Measurements from ENCODE around the gene KCNK3. TPM values are rescaled to one million over a fixed set of nuclear protein-coding genes. Genes with fewer than 3 reads are reported as not detected.
A peak's percentile ranks its signal among the peaks of the same experiment; 100 is the strongest.

KCNK3 gene
- total RNA-seq, 1 donor from 2014 or later, result 21.7 TPM

DNA sequence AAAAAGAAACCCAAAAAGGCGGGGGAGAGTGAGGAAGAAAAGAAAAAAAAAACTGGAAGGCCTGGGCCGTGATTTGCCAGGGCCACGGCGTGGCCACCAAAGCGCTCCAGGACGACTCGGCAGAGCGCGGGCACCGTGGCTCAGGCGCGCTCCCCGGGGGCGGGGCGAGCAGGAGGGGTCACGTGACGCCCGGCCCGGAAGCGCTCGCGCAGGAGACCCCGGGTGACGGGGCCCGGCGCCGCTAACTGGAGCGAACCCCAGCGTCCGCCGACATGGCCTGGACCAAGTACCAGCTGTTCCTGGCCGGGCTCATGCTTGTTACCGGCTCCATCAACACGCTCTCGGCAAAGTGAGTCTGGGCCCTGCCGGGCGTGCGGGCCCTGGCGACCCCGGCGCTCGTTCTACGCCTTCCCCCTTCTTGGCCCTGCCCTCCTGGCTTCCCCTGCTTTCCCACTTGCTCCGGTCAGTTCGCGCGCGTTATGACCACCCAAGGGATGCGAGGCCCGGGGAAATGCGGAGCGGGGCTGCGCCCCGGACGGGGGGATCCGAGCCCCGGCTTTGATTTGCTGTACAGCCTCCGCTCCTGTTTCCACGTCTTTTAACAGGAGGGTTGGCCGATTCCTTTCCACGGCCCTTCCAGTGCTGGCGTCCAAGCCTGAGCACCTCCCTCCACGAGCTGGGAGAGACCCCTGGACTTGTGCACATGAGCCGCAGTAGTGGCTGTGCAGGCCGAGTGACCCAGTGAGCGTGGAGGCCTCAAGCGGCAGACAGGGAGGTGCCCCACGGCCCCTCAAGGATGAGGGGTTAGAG is 71.8 kb downstream of the KCNK3 start, which contains the start of gene SLC35F6:
SLC35F6 (plus strand) TSS at position 207 of the 810 bp plus-strand sequence; CDS start at position 273, 66 bp downstream.
- H3K4me3 Mint-ChIP-seq (ENCODE audit: unreplicated experiment), result peak within 1 kb of the TSS; percentile 94
- TF ChIP-seq, protein P1, sequence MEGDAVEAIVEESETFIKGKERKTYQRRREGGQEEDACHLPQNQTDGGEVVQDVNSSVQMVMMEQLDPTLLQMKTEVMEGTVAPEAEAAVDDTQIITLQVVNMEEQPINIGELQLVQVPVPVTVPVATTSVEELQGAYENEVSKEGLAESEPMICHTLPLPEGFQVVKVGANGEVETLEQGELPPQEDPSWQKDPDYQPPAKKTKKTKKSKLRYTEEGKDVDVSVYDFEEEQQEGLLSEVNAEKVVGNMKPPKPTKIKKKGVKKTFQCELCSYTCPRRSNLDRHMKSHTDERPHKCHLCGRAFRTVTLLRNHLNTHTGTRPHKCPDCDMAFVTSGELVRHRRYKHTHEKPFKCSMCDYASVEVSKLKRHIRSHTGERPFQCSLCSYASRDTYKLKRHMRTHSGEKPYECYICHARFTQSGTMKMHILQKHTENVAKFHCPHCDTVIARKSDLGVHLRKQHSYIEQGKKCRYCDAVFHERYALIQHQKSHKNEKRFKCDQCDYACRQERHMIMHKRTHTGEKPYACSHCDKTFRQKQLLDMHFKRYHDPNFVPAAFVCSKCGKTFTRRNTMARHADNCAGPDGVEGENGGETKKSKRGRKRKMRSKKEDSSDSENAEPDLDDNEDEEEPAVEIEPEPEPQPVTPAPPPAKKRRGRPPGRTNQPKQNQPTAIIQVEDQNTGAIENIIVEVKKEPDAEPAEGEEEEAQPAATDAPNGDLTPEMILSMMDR (IDR thresholded peaks at IDR 0.05; ENCODE audit: partially characterized antibody, unreplicated experiment), result no peak

DNA sequence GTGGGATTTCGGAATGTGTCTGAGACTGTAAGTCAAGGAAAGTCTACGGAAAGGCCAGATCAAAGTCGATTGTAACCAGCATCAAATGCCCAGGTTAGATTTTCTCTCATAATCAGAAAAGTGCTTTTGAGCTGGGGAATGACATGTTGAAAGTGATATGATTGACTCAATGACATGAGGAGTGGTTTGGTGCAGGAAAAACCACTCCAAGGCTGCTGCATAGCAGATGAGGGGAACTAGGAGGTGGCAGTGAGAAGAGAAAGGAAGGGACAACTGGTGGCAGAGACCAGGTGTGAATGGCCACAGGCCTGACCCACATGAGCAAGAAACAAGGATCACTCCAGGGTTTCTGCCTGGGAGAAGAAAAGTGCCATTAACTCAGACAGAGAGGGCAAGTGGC is 72.4 kb downstream of the KCNK3 start:
- Mint-ChIP-seq H3K36me3 (ENCODE audit: unreplicated experiment) (no peaks in the 10 kb centered on the region), H3K27ac (ENCODE audit: unreplicated experiment) (peak overlapping the region; percentile 56), H3K4me3 (ENCODE audit: unreplicated experiment) (peak overlapping the region; percentile 94), H3K9me3 (ENCODE audit: unreplicated experiment) (no peaks in the 10 kb centered on the region), H3K27me3 (ENCODE audit: unreplicated experiment) (peaks cover 6% of the 10 kb centered on the region), H3K4me1 (ENCODE audit: low read depth, unreplicated experiment) (peaks cover 10% of the 10 kb centered on the region)
- no peak for DNase-seq
- TF ChIP-seq, protein P1 (IDR thresholded peaks at IDR 0.05; ENCODE audit: partially characterized antibody, unreplicated experiment), result no peak

More for the DNA sequence above, 71.8 kb downstream of the KCNK3 start, which contains the start of gene SLC35F6:
- H3K4me1 Mint-ChIP-seq (ENCODE audit: low read depth, unreplicated experiment), result peaks cover 10% of the 10 kb centered on the region
- H3K27ac Mint-ChIP-seq (ENCODE audit: unreplicated experiment), result peak within 1 kb of the TSS; percentile 57
- H3K9me3 Mint-ChIP-seq (ENCODE audit: unreplicated experiment), result no peaks in the 10 kb centered on the region
- peak; percentile 82 for DNase-seq
- H3K36me3 Mint-ChIP-seq (ENCODE audit: unreplicated experiment), result no peaks in the 10 kb centered on the region
- H3K27me3 Mint-ChIP-seq (ENCODE audit: unreplicated experiment), result peaks cover 4% of the 10 kb centered on the region

DNA sequence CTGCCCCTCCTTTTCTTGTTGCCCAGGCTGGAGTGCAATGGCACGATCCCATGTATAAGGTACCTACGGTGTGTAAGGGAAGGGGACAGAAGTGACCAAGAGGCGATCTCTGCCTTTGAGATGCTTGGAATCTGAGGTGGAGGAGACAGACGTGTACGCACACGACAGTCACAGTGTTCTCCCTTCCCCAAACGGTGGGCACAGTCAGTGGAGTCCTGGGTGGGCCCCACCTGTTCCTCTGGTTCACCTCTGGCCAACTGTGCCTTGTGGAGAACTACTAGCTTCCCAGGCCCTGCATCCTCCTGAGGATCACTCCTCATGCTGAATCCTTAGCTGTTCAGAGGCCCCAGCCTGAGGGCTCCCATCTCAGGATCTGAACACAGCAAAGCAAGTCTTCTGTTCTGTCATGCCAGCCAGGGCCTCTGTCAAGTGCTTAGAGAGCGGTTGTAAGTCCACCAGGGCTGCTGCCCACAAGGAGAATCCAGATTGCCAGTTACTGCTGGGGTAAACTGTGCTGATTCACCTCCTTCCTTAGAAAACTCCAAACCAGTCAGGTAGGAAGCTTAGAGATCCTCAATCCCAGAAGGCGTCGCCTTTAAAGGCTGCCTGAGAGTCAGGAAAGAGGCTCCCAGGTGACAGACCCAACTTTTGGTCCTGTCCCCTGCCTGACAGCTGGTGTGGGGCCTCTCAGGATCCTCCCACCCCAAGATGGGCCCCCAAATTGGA is 73.1 kb downstream of the KCNK3 start:
- Mint-ChIP-seq H3K4me3 (ENCODE audit: unreplicated experiment) (peak overlapping the region; percentile 94), H3K4me1 (ENCODE audit: low read depth, unreplicated experiment) (peaks cover 10% of the 10 kb centered on the region), H3K9me3 (ENCODE audit: unreplicated experiment) (no peaks in the 10 kb centered on the region), H3K27ac (ENCODE audit: unreplicated experiment) (no peak overlapping the region), H3K36me3 (ENCODE audit: unreplicated experiment) (no peaks in the 10 kb centered on the region), H3K27me3 (ENCODE audit: unreplicated experiment) (peaks cover 6% of the 10 kb centered on the region)
- TF ChIP-seq, protein P1 (IDR thresholded peaks at IDR 0.05; ENCODE audit: partially characterized antibody, unreplicated experiment), result no peak
- no peak for DNase-seq

DNA sequence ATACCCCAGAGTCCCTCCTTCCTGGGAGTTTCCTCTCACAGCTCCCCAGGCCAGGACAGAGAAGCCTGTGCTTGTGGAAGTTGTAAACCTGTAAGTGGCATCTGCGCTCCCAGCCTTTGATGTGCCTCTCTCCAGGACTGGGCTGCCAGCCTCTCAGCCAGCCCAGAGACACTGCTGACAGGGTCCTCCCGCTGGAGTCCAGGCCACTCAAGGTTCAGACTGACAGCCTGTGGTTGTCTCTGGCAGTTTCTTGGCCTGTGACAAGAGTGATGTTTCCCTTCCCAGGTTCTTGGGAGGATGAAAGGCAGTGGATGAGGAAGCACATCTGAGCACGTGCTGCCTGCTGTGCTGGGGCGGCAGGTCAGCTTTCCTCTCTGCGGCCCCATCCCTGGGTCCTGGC is 74.6 kb downstream of the KCNK3 start:
- TF ChIP-seq, protein P1 (IDR thresholded peaks at IDR 0.05; ENCODE audit: partially characterized antibody, unreplicated experiment), result no peak
- Mint-ChIP-seq H3K9me3 (ENCODE audit: unreplicated experiment) (no peaks in the 10 kb centered on the region), H3K36me3 (ENCODE audit: unreplicated experiment) (no peaks in the 10 kb centered on the region), H3K4me3 (ENCODE audit: unreplicated experiment) (no peak overlapping the region), H3K4me1 (ENCODE audit: low read depth, unreplicated experiment) (peaks cover 14% of the 10 kb centered on the region), H3K27ac (ENCODE audit: unreplicated experiment) (no peak overlapping the region), H3K27me3 (ENCODE audit: unreplicated experiment) (peaks cover 4% of the 10 kb centered on the region)
- DNase-seq, result no peak
